PFSK-1 (cell line): ENCODE data around the gene MAJIN.

Experiments used
- POLR2AphosphoS5 ChIP-seq: IDR thresholded peaks from 2 replicates; pipeline ENCODE4 v1.6.1; 2012; ENCODE audit warnings: low read depth, mild to moderate bottlenecking, control low read depth, low read length, moderate library complexity
- TAF1 ChIP-seq: IDR thresholded peaks from 2 replicates; pipeline ENCODE4 v1.6.1; 2012; ENCODE audit warnings: low read length, control low read depth, borderline replicate concordance; ENCODE audit not compliant: insufficient read depth

GRCh38 chr11:64987998-64988854, 16.3 kb upstream of the MAJIN start:
- TF ChIP-seq POLR2AphosphoS5, result no peak
- no peak for TF ChIP-seq TAF1
